Bone marrow (tissue), 2 donors: Measurements from ENCODE around the gene CCER1.

Experiments
- DNase-seq, 2 donors: peaks; one replicate each; lab custom pipeline; 2025; lab: John Stamatoyannopoulos, UW

CCER1 gene

DNA sequence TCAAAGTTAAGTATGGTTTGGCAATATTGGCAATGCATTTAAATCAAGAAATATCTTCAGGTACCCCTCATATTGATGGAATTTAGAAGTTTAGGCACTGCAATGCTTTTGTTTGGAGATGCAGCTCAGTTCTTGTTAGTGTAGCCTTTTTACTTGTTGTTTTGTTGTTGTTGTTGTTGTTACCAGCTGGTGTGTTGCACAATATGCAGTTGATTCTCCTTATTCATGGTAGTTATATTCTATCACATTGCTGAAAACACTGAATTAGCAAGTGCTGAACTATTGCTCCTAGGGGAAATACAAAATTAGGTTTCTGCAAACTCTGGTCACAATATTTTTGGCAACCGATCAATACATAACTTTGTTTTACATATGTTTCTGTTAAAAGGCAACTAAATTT lies 34.8 kb downstream of the CCER1 start:
- no peak for DNase-seq

GRCh38 chr12:90917431-90917830 lies 37.5 kb downstream of the CCER1 start:
- no peak for DNase-seq

- no peak for DNase-seq
These were observed 38.5 kb downstream of the CCER1 start for GRCh38 chr12:90916516-90916915.

DNA sequence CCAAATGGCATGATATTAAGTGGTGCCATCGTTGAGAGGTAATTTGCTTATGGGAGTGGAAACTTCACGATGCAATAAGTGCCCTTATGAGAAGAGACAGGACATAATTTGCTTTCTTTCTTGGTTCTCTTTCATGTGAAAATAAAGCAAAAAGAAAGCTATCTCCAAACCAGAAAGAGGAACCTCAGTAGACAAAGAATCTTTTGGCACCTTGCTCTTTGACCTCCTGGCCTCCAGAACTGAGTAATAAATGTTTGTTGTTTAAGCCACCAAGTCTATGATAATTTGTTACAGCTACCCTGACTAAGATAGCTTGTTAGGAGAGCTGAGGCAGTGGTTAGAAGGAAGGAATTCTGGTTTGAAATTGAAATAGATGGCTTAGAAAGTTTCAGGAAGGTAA lies 39.6 kb downstream of the CCER1 start:
- DNase-seq, result no peak

GRCh38 chr12:90910958-90911357 lies 44.0 kb downstream of the CCER1 start:
- DNase-seq, result no peak

- DNase-seq, result no peak
These were observed 45.8 kb downstream of the CCER1 start for GRCh38 chr12:90909069-90909770.

DNA sequence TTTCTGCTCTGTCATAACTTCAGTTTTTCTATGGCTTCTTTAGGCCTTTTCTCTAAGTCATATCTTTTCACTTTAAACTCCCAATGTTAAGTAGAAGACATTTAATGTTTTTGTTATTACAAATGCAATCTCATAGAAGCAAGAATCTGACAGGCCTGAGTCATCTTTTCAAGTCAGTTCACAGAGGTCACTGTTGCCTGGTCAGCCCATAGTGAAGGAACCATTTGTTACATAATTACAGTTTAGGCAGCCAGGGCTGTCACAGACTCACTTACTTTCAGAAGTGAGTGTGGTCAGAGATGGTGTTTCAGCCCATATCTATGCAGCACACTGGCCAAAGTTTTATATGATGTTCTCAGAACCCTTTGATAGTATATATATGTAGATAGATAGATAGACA lies 46.5 kb downstream of the CCER1 start:
- DNase-seq, result no peak

DNA sequence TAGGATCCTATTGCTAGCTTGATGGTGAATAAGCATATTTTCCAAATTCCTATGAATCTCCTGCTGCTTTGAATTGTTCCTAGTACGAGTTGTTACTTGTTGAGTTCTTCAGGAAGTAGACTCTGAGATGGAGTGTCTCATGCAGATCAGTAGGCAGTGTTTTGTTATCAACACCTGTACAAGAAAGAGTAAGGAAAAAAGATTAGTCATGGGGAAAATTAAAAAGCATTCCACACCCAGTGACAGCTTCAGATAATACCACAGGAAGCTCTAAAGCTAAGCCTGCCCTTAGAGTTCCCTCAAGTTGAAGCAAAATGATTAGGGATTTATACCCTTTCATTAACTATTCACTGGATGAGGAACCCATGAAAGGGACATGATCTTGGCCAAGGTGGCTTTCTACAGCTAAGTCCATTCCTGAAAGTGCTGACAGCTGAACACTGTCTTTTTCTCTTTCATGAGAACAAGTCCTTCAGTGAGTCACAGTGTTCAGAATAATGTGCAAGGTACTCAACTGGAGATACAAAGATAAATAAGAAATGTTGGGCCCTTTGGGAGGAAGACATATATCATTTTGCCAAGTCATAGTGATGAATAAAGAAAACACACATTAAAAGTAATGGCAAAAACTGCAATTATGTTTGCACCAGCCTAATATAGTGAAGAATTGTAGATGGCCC lies 49.1 kb downstream of the CCER1 start:
- DNase-seq, result no peak

DNA sequence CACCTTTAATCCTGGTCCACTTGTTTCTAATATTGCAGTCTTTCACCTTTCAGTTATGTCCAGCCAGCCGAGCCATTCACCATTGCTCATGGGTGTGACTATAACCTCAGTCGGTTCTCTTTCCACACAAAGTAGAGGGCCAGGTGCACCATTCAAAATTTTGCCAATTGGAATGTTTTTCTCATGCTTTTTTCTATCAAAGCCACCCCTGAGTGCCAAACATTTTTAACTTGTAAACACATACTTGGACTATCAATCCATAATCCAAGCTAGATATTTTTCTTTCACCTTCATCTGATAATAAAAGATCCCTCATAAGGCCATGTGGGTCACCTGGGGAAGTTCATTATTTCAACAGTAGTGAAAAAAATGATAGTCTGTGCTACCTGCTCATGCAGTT lies 52.4 kb downstream of the CCER1 start:
- no peak for DNase-seq
